Measurements from ENCODE around the gene FAM20C.
"Not testable (repeated sequence)": the region's sequence is repeated elsewhere in the genome, so short reads cannot be mapped to it uniquely, and the experiment has no call there.

Gene FAM20C

GRCh38 chr7:297141-297540, 104.8 kb downstream of the FAM20C start:
- DNase-seq, result not testable (repeated sequence)

GRCh38 chr7:297611-298374, 105.4 kb downstream of the FAM20C start:
- no peak for DNase-seq

GRCh38 chr7:298375-298702, 106.0 kb downstream of the FAM20C start:
- no peak for DNase-seq

- no peak for DNase-seq
Measured at GRCh38 chr7:298743-299142, 106.4 kb downstream of the FAM20C start.

- DNase-seq, result no peak
Measured at GRCh38 chr7:299169-299568, 106.8 kb downstream of the FAM20C start.

GRCh38 chr7:299628-300027, 107.3 kb downstream of the FAM20C start:
- DNase-seq, result no peak

GRCh38 chr7:300048-300447, 107.7 kb downstream of the FAM20C start:
- no peak for DNase-seq

GRCh38 chr7:300546-301290, 108.3 kb downstream of the FAM20C start:
- DNase-seq, result no peak

GRCh38 chr7:301291-302053, 109.1 kb downstream of the FAM20C start:
- DNase-seq, result no peak

- no peak for DNase-seq
Measured at GRCh38 chr7:302054-302992, 110.0 kb downstream of the FAM20C start.

GRCh38 chr7:303425-303824, 111.1 kb downstream of the FAM20C start:
- DNase-seq, result no peak

- no peak for DNase-seq
Measured at GRCh38 chr7:303884-304573, 111.7 kb downstream of the FAM20C start.

- no peak for DNase-seq
Measured at GRCh38 chr7:304574-305409, 112.4 kb downstream of the FAM20C start.

- DNase-seq, result no peak
Measured at GRCh38 chr7:305410-306151, 113.2 kb downstream of the FAM20C start.

GRCh38 chr7:307970-308369, 115.6 kb downstream of the FAM20C start:
- DNase-seq, result no peak

- no peak for DNase-seq
Measured at GRCh38 chr7:309586-310228, 117.3 kb downstream of the FAM20C start.
